ENCODE data around the gene SRL.

- TF ChIP-seq POLR2A (IDR thresholded peaks at IDR 0.05), result peak; percentile 87 to 88
- TF ChIP-seq, protein P1, sequence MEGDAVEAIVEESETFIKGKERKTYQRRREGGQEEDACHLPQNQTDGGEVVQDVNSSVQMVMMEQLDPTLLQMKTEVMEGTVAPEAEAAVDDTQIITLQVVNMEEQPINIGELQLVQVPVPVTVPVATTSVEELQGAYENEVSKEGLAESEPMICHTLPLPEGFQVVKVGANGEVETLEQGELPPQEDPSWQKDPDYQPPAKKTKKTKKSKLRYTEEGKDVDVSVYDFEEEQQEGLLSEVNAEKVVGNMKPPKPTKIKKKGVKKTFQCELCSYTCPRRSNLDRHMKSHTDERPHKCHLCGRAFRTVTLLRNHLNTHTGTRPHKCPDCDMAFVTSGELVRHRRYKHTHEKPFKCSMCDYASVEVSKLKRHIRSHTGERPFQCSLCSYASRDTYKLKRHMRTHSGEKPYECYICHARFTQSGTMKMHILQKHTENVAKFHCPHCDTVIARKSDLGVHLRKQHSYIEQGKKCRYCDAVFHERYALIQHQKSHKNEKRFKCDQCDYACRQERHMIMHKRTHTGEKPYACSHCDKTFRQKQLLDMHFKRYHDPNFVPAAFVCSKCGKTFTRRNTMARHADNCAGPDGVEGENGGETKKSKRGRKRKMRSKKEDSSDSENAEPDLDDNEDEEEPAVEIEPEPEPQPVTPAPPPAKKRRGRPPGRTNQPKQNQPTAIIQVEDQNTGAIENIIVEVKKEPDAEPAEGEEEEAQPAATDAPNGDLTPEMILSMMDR (IDR thresholded peaks at IDR 0.05 in 4 of 5, conservative IDR thresholded peaks at IDR 0.05 in 1 of 5), result no peak
Observed at GRCh38 chr16:4253394-4254150, 11.7 kb upstream of the SRL start.
